GM18870 (cell line): ENCODE measurements around the gene SMARCA1.
"Not testable (repeated sequence)": the region's sequence is repeated elsewhere in the genome, so short reads cannot be mapped to it uniquely, and the experiment has no call there.

ENCODE experiments used
- ATAC-seq: cut with Tn5 transposase; IDR thresholded peaks from one replicate; pipeline ENCODE4 v1.9.1; 2021; ENCODE audit warnings: moderate library complexity; ENCODE audit not compliant: unreplicated experiment

Gene SMARCA1, protein sequence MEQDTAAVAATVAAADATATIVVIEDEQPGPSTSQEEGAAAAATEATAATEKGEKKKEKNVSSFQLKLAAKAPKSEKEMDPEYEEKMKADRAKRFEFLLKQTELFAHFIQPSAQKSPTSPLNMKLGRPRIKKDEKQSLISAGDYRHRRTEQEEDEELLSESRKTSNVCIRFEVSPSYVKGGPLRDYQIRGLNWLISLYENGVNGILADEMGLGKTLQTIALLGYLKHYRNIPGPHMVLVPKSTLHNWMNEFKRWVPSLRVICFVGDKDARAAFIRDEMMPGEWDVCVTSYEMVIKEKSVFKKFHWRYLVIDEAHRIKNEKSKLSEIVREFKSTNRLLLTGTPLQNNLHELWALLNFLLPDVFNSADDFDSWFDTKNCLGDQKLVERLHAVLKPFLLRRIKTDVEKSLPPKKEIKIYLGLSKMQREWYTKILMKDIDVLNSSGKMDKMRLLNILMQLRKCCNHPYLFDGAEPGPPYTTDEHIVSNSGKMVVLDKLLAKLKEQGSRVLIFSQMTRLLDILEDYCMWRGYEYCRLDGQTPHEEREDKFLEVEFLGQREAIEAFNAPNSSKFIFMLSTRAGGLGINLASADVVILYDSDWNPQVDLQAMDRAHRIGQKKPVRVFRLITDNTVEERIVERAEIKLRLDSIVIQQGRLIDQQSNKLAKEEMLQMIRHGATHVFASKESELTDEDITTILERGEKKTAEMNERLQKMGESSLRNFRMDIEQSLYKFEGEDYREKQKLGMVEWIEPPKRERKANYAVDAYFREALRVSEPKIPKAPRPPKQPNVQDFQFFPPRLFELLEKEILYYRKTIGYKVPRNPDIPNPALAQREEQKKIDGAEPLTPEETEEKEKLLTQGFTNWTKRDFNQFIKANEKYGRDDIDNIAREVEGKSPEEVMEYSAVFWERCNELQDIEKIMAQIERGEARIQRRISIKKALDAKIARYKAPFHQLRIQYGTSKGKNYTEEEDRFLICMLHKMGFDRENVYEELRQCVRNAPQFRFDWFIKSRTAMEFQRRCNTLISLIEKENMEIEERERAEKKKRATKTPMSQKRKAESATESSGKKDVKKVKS

DNA sequence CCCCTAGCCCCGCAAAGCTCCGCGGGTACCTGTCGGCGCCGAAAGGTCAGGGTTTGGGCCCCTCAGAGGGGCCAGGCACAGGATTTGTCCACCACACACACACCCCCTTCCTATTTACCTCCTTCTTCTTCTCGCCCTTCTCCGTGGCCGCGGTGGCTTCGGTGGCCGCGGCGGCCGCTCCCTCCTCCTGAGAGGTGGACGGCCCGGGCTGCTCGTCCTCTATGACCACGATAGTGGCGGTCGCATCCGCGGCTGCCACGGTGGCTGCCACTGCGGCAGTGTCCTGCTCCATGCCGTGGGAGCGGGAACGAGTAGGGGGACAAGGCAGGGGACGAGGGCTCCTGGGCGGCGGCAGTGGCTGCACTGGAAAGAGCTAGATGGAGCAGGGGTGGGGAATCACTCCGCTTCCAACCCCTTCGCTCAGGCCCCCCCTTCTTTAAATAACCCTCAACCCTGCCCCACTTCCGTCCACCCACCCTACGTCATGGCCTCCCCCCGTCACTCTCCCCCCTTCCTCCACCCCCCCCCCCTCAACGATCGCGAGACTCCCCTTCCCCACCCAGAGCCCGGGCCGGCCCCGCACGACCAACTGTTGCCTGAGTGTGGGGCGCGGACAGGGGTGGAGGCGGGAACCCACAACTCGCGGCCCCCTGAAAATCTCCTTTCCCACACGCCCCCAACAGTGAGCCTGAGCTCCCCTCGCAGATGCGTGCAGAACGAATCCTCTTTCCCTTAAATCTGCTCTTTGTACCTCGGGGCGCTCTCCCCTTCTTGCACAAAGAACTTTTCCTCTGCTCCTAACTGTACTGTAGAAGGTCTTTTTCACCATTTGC, at the start of gene SMARCA1:
SMARCA1 (minus strand) TSS at position 412 of the 833 bp plus-strand sequence; CDS start at position 292, 120 bp downstream.
- no peak for ATAC-seq

DNA sequence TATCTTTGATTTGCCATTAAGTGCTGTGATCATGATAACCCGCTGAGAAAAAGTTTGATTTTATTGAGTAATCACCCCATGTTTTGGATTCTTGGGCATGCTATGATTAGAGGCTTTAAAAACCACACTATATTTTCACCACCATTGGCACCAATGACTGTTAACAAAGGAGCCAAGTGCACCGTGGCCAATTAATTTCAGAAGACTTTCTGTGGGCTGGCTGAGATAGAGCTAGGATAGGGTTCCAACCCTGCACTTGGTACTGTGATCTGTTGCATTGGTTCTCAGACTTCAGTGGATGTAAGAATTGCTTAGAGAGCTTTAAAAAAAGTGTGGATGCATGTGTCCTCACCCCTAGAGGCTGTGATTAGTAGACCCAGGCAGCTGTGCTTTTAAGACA, 49.1 kb upstream of the SMARCA1 start:
- no peak for ATAC-seq

DNA sequence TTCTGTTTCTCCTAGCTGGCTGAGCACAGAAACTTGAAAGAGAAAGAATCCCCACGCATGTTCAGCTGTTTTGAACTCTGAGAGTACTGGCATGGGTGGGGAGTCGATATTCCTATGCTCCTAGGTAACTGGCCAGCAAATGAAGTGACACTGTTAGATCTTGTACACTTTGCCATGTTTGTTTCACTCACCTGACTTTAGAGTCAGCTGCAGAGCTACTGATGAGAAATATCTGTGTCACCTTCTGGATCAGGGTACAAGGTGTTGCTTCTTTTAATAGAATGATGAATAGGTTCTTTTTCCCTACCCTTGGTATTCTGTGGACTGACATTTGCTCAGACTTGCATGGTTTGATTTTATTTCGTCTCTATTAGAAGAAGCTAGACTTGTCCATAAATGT, 45.1 kb upstream of the SMARCA1 start:
- ATAC-seq, result no peak

- no peak for ATAC-seq
Measured at GRCh38 chrX:129566073-129566472, 42.8 kb upstream of the SMARCA1 start.

DNA sequence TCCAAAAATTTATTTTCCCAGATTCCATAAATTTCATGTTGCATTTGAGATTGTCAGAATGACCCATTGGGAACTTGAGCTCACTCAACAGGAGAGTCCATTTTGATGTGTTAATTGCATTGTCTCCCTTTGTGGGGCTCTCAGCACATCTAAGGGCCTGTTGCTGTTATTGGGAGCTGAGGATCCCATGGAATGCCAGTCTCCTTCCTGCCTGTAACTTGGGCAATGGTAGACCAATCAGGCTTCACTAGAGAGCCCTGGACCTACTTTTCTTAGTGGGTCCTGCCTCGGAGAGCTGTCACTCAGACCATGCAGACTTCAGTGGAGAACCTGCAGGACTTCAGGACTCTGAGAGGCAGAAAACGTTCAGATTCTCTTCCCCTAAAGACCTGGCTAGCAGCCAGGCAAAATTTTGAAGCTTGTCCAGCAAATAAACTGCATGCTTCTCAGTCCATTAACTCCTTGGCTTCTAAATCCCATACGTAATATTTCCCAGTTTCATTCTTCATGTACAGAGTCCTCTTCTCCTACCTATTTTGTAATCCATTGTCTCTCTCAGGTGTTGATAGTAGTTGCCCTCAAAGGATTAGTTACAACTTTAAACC, 41.9 kb upstream of the SMARCA1 start:
- ATAC-seq, result no peak

GRCh38 chrX:129564345-129564744, 41.1 kb upstream of the SMARCA1 start:
- not testable (repeated sequence) for ATAC-seq

DNA sequence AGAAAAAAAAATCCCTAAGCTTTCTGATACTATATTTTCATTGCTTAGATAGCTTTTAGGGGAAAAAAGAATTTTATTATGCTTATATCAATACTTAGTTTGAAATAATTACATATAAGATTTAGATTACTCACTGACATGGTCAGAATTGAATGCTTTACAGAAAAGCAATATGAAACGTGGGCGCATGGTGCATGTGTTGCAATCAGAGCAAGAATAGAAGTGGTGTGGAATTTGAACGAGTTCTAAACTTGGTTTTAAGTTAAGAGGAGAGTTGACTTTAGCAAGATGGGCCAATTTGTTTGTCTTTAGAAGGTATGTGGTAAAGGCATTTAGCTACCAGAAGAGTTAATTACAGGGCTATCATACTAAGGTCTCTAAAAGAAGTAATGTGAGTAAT, 38.2 kb upstream of the SMARCA1 start:
- ATAC-seq, result no peak

DNA sequence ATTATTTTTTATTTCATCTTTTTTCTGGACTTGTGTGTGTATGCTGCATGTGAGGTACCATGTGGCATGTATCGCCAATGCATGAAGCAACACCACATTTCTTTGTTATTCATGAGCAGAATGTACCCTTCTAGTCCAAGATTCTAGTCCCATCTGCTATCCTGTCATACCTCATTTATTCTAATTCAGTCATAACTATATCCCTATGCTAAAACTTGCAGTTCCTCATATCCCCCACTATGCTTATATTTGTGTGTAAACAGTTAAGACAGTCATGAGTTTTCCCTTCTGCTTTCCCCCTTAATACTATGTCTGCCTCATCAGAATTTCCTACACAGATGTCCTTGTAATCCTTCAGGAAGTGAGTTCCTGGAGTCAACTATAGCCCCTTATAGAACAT, 36.5 kb upstream of the SMARCA1 start:
- no peak for ATAC-seq

GRCh38 chrX:129557844-129558480, 34.7 kb upstream of the SMARCA1 start:
- ATAC-seq, result no peak

DNA sequence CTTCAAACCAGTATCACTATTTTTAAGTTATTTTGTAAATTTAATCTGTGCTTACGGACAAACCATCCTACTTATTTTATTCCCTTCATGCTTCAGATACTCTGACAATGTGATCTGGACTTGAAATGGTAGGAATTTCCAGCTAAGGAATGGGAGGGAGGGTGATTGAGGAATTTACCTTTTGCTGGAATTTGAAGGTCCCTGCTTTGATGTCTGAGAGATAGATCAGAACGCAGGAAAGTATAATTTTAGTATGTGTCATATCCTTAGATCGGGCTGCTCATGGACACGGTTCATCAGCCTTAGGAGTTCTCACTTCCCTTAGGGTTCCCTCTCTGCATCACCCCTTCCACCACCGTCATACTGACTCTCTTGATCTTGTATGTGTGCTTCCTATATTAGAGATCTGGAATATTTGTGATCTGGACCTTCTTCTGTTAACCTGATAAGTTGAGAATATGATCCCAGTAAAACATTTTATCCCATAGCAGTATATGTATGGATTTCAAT, 33.6 kb upstream of the SMARCA1 start:
- no peak for ATAC-seq

DNA sequence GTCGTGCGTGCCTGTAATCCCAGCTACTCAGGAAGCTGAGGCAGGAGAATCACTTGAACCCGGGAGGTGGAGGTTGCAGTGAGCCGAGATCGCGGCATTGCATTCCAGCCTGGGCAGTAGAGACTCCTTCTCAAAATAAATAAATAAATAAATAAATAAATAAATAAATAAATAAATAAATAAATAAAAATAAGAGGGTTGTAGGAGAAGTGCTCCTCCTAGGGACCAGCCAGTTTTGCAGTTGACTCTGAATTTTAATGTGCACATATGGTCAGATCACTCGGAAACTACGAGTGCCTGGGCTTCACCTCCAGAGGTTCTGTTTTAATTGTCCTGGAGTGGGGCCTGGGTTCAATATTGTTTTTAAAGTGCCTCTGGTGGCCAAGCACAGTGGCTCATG, 31.5 kb upstream of the SMARCA1 start:
- not testable (repeated sequence) for ATAC-seq

GRCh38 chrX:129553619-129554288, 30.5 kb upstream of the SMARCA1 start:
- ATAC-seq, result peak; percentile 98

GRCh38 chrX:129549124-129549523, 25.8 kb upstream of the SMARCA1 start:
- no peak for ATAC-seq

- no peak for ATAC-seq
Measured at GRCh38 chrX:129545408-129545807, 22.1 kb upstream of the SMARCA1 start.

DNA sequence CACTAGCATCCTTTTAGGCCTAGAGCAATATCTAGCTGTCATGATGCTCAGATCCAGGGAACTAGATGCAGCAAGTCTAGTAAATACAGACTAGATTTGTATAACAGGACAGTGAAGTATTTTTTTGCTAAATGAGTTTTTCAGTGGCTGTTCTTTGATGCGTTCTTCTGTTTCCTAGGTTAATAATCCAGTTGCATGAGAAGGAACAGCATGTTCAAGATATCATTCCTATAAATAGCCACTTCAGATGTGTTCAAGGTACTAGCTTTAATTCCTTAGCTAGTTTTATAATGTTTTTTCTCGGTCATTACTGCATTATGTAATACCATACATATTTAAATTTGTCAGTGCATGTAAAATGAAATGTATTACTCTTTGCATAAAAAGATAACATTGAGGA, 21.5 kb upstream of the SMARCA1 start:
- ATAC-seq, result no peak

- no peak for ATAC-seq
Measured at GRCh38 chrX:129540722-129541184, 17.5 kb upstream of the SMARCA1 start.

GRCh38 chrX:129540068-129540653, 16.9 kb upstream of the SMARCA1 start, which contains the start of gene OCRL:
Gene OCRL, plus strand, starts transcription at chrX:129540259. Its CDS starts 181 bp downstream, at chrX:129540440.
- peak; percentile 70 for ATAC-seq

- no peak for ATAC-seq
Measured at GRCh38 chrX:129534816-129535578, 11.7 kb upstream of the SMARCA1 start.
